CD4-positive, alpha-beta T cell treated with Interleukin-17A for 4 hours (primary cell): ENCODE results near the gene HMX3.

ENCODE experiments used
- DNase-seq: peaks from one replicate; pipeline ENCODE4 v3.0.0-alpha.2; 2020; ENCODE audit warnings: mixed read lengths

HMX3 gene

DNA sequence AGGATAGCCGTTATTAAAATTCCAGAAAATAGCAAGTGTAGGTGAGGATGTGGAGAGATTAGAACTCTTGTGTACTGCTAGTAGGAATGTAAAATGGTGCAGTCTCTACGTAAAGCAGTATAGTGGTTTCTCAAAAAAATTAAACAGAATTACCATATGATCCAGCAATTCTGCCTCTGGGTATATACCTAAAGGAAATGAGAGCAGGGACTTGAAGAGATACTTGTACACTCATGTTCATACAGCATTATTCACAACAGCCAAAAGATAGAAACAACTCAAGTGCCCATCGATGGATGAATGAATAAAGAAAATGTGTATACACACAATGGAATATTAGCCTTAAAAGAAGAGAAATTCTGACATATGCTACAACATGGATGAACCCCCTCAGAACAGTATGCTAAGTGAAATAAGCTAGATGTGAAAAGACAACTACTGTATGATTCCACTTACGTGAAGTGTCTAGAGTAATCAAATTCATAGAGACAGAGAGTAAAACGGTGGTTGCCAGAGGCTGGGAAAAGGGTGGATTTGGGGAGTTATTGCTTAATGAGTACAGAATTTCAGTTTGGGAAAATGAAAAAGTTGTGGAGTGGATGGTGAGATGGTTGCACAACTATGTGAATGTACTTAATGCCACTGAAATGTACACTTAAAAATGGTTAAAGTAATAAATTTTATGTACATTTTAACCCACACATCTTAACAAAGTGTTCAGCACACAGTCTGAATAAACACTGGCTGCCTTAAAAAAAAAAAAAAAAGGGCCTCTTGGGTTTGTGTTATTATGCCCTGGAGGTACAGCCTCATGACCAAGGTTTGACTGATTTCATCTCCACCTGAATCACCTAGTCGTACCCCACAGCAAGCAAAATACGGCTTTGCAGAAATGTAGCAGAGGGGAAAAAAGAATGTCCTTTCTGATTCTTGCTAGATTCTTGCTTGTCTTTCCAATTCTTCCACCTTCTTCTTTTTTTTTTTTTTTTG, 44.6 kb downstream of the HMX3 start:
- no peak for DNase-seq

DNA sequence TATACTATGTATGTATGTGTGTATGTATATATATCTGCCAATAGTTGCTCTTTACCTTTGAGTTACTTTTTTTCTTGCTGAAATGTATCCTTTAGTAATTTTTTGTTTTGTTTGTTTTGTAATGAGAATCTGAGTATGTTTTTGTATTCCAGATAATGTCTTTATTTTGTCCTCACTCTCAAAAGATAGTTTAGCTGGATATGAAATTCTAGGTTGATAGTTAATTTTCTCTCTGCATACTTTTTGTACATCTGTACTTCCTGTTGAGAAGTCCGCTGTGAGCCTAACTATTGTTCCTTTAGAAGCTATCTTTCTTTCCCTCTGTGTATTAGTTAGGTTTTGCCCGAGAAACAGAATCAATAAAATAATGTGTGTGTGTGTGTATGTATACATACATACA, 48.0 kb downstream of the HMX3 start:
- no peak for DNase-seq

DNA sequence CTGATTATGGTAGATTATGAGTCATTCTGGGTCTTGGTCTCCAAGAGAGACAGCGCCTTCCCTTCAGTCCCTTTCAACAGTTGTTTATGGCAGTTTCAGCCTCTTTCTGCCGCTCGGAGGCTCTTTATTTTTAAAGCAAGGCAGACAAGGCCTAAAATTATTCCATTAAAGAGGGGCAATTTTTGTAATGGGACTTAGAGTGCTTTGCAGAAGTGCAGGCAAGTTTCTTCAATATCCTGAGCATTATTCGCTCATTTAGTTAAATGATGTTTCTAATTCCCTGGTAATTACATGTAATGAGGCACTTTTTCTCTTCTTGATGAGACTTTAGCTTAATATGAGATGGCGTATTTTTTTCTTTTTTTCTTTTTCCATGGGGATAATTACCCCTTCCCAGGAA, 52.0 kb downstream of the HMX3 start:
- no peak for DNase-seq
